Left ventricle myocardium inferior (tissue), 1 donor: ENCODE data around the gene WNT9A. TPM values are rescaled to one million over a fixed set of nuclear protein-coding genes. Genes with fewer than 3 reads are reported as not detected.

Experiments
- DNase-seq: peaks from one replicate; pipeline ENCODE4 v3.0.0-alpha.2; 2020
- H3K27ac ChIP-seq: fragments of 200-600 bp; replicated peaks from 2 replicates; pipeline ENCODE4 v1.8.0; 2021
- H3K27me3 ChIP-seq: fragments of 200-600 bp; 2 replicates; pipeline ENCODE4 v1.8.0; 2021; ENCODE audit warnings: low read depth
- H3K36me3 ChIP-seq: fragments of 200-600 bp; 2 replicates; pipeline ENCODE4 v1.8.0; 2021
- H3K4me1 ChIP-seq: fragments of 200-600 bp; 2 replicates; pipeline ENCODE4 v1.8.0; 2021
- H3K4me3 ChIP-seq: fragments of 200-600 bp; 2 replicates; pipeline ENCODE4 v1.8.0; 2021; ENCODE audit warnings: mild to moderate bottlenecking, moderate library complexity
- H3K9me3 ChIP-seq: fragments of 200-600 bp; replicated peaks from 2 replicates; pipeline ENCODE4 v1.8.0; 2021
- CTCF ChIP-seq: fragments of 200-600 bp; IDR thresholded peaks from 2 replicates; pipeline ENCODE4 v1.8.0; 2021; ENCODE audit warnings: antibody characterized with exemption, mild to moderate bottlenecking, borderline replicate concordance
- intact Hi-C: fragments of 100-400 bp; cut with micrococcal nuclease; formaldehyde crosslinking; loops from one replicate; pipeline ENCODE4 v1.11.0; 2022
- total RNA-seq: library from RNA; stranded (reverse); fragmentation: NEBNext Ultra II Directional; extraction: Animal tissue kit (Norgen Biotek cat#: 25700); gene quantifications from one replicate; pipeline ENCODE4 v1.2.1, GENCODE V29; 2021
- donor health status: DM: no; HTN: yes; CAD: no; lungs with severe emphysema.

WNT9A gene
- total RNA-seq, 1 donor from 2014 or later = 4.8 TPM

GRCh38 chr1:227898502-227899140 lies 49.1 kb downstream of the WNT9A start:
- Histone ChIP-seq H3K9me3 (no peaks in the 10 kb centered on the region), H3K27ac (no peak overlapping the region), H3K4me1 (no peaks in the 10 kb centered on the region), H3K27me3 (no peaks in the 10 kb centered on the region), H3K36me3 (no peaks in the 10 kb centered on the region), H3K4me3 (no peak overlapping the region)
- intact Hi-C loops = no loop called here
- TF ChIP-seq CTCF = no peak
- no peak for DNase-seq

GRCh38 chr1:227897704-227898438 lies 49.9 kb downstream of the WNT9A start:
- TF ChIP-seq CTCF = no peak
- DNase-seq = no peak
- intact Hi-C loops = no loop called here

DNA sequence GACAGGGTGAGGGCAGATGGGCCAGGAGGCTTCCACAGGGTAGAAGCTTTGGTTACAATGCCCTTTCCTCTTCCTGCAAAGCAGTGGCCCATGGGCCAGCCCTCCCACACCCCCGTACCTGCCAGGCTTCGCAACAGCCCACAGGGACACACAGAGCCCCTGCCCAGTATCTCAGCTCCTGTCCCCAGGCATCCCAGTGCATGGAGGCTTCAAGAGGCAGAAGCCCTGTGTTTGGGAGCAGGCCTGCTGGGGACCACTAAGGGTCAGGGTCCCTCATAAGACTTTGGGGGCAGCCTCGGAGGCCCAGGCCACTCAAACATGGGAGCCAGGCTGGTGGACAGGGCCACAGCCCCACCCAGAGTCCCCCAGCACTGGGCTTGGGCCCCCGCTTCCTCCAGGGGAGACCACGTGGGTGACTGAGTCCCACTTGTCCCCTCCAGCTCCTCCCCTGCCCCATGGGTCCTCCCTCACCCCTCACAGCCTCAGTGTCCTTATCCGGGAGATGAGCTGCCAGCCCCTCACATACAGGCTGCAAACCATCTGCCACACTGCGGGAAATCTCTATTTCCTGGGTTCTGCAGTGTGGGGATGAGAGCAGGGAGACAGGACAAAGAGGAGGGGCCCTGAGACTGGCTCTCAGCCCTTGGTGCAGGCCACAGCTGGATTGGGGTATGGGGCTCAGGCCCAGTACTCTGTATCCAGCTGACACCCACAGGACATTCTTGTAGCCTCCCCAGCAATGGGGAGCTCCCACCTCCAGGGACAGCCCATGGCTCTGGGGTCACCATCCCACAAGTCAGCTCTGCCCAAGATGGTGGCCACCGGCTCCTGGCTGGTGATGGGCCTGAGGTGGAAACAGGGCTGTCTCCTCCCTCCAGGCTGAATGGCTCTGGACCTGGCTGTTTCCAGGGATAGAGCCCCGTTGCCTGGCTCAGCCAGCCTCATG lies 50.7 kb downstream of the WNT9A start:
- Histone ChIP-seq H3K9me3 (no peaks in the 10 kb centered on the region), H3K27me3 (no peaks in the 10 kb centered on the region), H3K4me3 (no peak overlapping the region), H3K27ac (no peak overlapping the region), H3K4me1 (peaks cover 5% of the 10 kb centered on the region), H3K36me3 (no peaks in the 10 kb centered on the region)
- intact Hi-C loops = no loop called here
- TF ChIP-seq CTCF = no peak
- no peak for DNase-seq

More at GRCh38 chr1:227897704-227898438, 49.9 kb downstream of the WNT9A start:
- Histone ChIP-seq H3K9me3 (no peaks in the 10 kb centered on the region), H3K27me3 (no peaks in the 10 kb centered on the region), H3K4me3 (no peak overlapping the region), H3K27ac (no peak overlapping the region), H3K4me1 (no peaks in the 10 kb centered on the region), H3K36me3 (no peaks in the 10 kb centered on the region)

DNA sequence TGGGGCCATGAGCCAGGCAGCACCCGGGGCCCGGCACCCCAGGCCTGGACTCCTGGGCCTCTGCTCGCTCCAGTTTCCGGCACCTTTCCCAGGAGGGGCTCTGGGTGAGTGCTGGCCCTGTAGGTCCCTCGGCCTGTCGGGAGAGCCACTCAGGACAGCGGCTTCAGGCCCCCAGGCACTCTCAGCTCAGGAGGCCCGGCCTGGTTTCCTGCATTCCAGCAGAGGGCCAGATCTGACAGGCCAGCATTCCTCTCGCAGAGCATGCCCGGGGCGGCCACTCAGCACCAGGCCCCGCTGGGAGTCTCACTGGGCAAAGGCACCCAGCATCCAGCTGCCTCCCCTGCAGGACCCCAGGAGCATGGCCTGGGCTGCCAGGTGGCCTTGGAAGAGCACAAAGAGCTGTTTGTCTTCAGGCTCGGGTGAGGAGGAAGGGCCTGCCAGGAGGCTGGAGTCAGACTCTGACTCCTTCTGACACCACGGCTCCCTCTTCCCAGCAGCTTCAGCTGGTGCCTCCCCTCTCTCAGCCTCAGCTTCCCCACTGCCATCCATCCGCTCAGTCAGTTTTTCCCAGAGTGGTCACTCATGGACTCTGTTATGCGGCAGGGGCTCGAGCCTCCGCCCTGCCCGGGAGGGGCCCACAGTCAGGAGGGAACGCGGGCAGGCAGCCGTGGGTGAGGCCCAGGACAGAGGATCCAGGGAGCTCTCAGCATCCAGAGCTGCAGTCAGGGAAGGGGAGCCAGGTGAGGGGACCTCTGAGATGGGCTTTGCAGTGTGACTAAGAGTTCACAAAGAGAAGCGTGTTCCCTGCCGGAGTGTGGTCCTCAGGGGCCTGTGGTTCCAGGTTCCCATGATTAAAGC lies 51.7 kb downstream of the WNT9A start:
- TF ChIP-seq CTCF = no peak
- no peak for DNase-seq
- H3K36me3 ChIP-seq = no peaks in the 10 kb centered on the region
- no peaks in the 10 kb centered on the region for H3K9me3 ChIP-seq
- no peaks in the 10 kb centered on the region for H3K27me3 ChIP-seq
- intact Hi-C loops = no loop called here
- H3K4me3 ChIP-seq = no peak overlapping the region
- peaks cover 5% of the 10 kb centered on the region for H3K4me1 ChIP-seq
- peak overlapping the region; percentile 18 for H3K27ac ChIP-seq
